Superior temporal gyrus (tissue), 1 donor: ENCODE measurements around the gene ATP8B2.
"Not testable (repeated sequence)": the region's sequence is repeated elsewhere in the genome, so short reads cannot be mapped to it uniquely, and the experiment has no call there.

Source experiments
- DNase-seq: peaks from one replicate; pipeline ENCODE4 v3.0.0-alpha.2; 2016; ENCODE audit errors: extremely low spot score

Gene ATP8B2

DNA sequence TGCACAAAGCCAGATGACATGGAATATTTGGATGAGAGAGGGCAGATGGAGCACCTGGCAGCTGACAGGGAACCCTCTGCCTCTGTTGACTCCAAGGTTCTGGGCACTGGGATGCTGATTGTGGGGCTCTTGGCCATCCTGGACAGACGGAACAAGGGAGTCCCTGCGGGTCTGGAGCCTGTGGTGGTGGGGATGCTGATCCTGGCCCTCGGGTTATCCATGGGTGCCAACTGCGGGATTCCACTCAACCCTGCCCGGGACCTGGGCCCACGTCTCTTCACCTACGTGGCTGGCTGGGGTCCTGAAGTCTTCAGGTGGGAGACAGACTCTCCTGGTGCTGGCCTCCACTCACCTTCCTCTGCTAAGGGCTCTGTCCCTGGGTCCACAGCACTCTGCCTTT, 1.8 kb upstream of the ATP8B2 start:
- no peak for DNase-seq

DNA sequence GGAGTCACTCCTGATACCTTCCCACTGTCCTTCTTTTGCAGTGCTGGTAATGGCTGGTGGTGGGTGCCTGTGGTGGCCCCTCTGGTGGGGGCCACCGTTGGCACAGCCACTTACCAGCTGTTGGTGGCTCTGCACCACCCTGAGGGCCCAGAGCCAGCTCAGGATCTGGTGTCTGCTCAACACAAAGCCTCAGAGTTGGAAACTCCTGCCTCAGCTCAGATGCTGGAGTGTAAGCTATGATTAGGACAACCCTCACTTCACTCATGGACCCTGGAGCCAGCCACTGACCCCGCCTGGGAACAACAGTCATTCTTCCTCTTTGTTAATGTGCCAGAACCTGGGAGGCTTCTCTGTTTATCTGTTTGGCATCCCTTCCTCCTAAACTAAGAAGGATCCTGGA, 1.1 kb upstream of the ATP8B2 start:
- no peak for DNase-seq

GRCh38 chr1:154325583-154326545, 539 bp downstream of the ATP8B2 start:
- DNase-seq: peak; percentile 61

- DNase-seq: no peak
Measured at GRCh38 chr1:154326546-154327465, 1.5 kb downstream of the ATP8B2 start.

- no peak for DNase-seq
Measured at GRCh38 chr1:154327466-154328317, 2.4 kb downstream of the ATP8B2 start.

GRCh38 chr1:154328318-154329151, 3.2 kb downstream of the ATP8B2 start:
- DNase-seq: peak; percentile 60

GRCh38 chr1:154329152-154329521, 3.8 kb downstream of the ATP8B2 start:
- no peak for DNase-seq

GRCh38 chr1:154329551-154330131, 4.3 kb downstream of the ATP8B2 start:
- peak; percentile 62 for DNase-seq

- no peak for DNase-seq
Measured at GRCh38 chr1:154330669-154331068, 5.3 kb downstream of the ATP8B2 start.

GRCh38 chr1:154334079-154335024, 9.0 kb downstream of the ATP8B2 start:
- DNase-seq: no peak

DNA sequence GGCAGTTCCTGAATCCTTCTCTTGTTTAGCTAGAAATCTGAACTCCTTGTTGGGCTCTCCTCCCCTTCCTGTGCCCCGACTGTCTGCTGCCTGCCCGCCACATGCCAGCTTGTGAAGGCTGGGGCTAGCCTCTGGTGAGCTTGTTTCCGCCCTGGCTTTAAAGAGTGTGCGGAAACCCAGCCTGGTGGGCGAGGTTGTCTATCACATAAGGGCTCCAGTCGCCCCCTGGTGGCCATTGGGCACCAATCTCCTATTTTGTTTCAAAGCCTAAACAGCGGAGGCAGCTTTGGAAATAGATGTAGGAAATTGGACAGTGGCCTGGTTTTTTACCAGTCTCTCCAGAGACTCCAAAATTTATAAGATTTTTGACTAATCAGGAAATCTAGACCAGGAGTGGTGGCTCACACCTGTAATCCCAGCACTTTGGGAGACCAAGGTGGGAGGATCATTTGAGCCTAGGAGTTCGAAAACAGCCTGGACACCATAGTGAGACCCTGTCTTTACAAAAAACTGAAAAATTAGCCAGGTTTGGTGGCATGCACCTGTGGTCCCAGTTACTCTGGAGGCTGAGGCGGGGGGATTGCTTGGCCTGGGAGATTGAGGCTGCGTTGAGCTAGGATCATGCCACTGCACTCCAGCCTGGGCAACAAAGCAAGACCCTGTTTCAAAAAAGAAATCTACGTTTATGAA, 9.8 kb downstream of the ATP8B2 start:
- DNase-seq: peak; percentile 89

DNA sequence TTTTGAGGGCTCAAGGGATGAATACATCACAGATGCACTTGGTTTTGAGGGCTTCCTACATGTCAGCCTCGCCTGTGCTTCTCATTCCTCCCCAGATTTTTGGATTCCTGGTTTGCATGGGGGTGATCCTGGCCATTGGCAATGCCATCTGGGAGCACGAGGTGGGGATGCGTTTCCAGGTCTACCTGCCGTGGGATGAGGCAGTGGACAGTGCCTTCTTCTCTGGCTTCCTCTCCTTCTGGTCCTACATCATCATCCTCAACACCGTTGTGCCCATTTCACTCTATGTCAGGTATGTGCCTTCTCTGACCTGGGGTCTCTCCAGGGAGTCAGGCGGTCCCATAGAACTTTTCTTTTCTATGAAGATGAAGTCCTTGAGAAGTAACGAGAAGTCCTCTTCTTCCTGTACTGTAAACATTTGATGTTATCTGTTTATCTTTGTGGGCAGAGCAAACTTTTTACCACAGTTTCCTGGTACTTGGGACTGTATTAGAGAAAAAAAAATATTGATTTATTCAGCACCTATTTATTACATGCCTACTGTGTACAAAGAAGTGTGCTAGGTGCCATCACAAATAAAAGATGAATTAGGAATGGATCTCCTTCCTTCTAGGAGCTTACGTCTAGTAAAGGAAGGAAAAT, 12.0 kb downstream of the ATP8B2 start:
- DNase-seq: no peak

DNA sequence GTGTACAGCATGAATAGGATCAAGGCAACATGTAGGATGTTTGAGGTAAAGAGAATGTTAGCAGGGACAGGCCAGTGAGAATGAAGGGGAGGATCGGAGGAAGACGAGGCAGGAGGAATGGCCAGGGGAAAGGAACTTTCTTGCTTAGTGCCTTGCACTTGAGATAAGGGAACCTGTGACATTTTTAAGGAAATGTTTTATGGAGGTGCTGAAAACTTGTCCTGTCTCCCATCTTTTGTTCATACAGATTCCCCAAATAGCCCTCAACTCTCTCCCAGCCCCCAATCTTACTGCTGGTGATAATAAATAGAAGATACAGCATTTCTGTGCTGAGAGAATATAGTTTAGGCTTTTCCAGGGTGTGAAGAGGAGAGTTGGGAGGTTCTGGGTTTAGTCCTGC, 13.6 kb downstream of the ATP8B2 start:
- no peak for DNase-seq

DNA sequence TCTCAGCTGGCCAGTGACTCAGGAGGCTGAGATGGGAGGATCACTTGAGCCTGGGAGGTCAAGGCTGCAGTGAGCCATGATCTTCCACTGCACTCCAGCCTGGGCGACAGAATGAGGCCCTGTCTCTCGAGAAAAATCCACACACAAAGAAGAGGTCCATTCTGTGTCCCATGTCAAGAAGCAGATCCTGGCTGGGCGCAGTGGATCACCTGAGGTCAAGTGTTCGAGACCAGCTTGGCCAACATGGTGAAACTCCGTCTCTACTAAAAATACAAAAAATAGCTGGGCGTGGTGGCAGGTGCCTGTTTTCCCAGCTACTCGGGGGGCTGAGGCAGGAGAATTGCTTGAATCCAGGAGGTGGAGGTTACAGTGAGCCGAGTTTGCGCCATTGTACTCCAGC, 16.0 kb downstream of the ATP8B2 start:
- DNase-seq: not testable (repeated sequence)

- DNase-seq: no peak
Measured at GRCh38 chr1:154342132-154342531, 16.8 kb downstream of the ATP8B2 start.

DNA sequence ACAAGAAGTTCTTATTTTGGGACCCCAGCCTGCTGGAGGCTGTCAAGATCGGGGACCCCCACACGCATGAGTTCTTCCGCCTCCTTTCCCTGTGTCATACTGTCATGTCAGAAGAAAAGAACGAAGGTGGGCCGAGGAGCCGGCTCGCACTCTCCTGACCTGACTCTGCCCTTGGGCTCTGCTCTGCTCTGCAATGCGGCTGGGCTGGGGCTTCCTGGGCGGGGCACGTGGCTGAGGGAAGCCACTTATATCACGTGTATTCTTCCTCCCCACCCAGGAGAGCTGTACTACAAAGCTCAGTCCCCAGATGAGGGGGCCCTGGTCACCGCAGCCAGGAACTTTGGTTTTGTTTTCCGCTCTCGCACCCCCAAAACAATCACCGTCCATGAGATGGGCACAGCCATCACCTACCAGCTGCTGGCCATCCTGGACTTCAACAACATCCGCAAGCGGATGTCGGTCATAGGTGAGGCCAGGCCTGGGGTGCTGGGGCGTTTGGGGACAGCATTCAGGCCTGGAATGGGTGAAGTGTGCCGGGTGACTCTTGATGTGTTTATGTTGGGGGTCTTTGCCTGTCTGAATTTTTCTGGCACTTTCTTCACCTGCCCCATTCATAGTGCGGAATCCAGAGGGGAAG, 17.6 kb downstream of the ATP8B2 start:
- DNase-seq: no peak

GRCh38 chr1:154344977-154345837, 19.9 kb downstream of the ATP8B2 start:
- DNase-seq: no peak
